Endothelial cell of umbilical vein (primary cell): ENCODE data around the gene HOXC11. TPM values are rescaled to one million over a fixed set of nuclear protein-coding genes. Genes with fewer than 3 reads are reported as not detected.

ENCODE experiments used
- BruUV-seq: library from RNA; stranded (reverse); fragments of 400-500 nt; replicated peaks from 2 replicates; lab custom pipeline; 2021; lab: Mats Ljungman, UMichigan
- CTCF ChIA-PET: fragments of 300-600, 350-600 bp; sonication (Branson Sonifier 250); formaldehyde crosslinking; loops from one replicate; lab custom pipeline; 2021; ENCODE audit warnings: antibody characterized with exemption, inconsistent platforms; lab: Charles Lee
- POLR2A ChIA-PET: fragments of 300-600, 350-600 bp; sonication (Branson Sonifier 250); formaldehyde crosslinking; loops from one replicate; lab custom pipeline; 2021; ENCODE audit warnings: antibody characterized with exemption, inconsistent platforms; lab: Charles Lee
- DNase-seq: peaks from one replicate; pipeline ENCODE4 v3.0.0-alpha.2; 2011; ENCODE audit warnings: low read depth, low spot score
- FAIRE-seq: peaks from 2 replicates; lab custom pipeline; 2011; peaks lifted over from hg19 to GRCh38; lab: Jason Lieb, UNC
- H2AFZ ChIP-seq: 2 replicates; pipeline ENCODE4 v1.6.0; 2012; ENCODE audit warnings: low read depth, low read length, control low read depth, inconsistent platforms
- H3K27ac ChIP-seq: 2 replicates; pipeline ENCODE4 v1.5.1; 2011; ENCODE audit warnings: low read depth, mild to moderate bottlenecking, control low read depth, low read length, moderate library complexity; ENCODE audit not compliant: insufficient read depth
- H3K27me3 ChIP-seq, 2 experiments: 2 replicates each; pipeline versions ENCODE4 v1.6.0 to v1.6.1; 2011; ENCODE audit warnings: low read length in 2 of 2, mixed read lengths in 1 of 2; ENCODE audit not compliant: control insufficient read depth in 2 of 2, insufficient read depth in 2 of 2
- H3K36me3 ChIP-seq, 2 experiments: 2 replicates in 1 of 2; 3 replicates in 1 of 2; pipeline ENCODE4 v1.5.1; 2011; ENCODE audit warnings: low read length in 2 of 2, mild to moderate bottlenecking in 1 of 2, moderate library complexity in 1 of 2; ENCODE audit not compliant: control insufficient read depth in 2 of 2, insufficient read depth in 2 of 2; ENCODE audit errors: extremely low read depth in 1 of 2
- H3K4me1 ChIP-seq: 3 replicates; pipeline ENCODE4 v1.5.1; 2011; ENCODE audit warnings: mild to moderate bottlenecking, low read length; ENCODE audit not compliant: control insufficient read depth, insufficient read depth; ENCODE audit errors: extremely low read depth
- H3K4me2 ChIP-seq: 2 replicates; pipeline ENCODE4 v1.6.1; 2011; ENCODE audit warnings: low read length, control low read depth, mixed read lengths; ENCODE audit not compliant: insufficient read depth
- H3K4me3 ChIP-seq, 3 experiments: fragments of 200-600 bp in 1 of 3; sonication (generic), shearing (Covaris generic) in 1 of 3; replicated peaks in 1 of 3; 2 replicates each; pipeline ENCODE4 v1.5.1; 2011 to 2016; ENCODE audit warnings: control low read depth in 3 of 3, low read length in 3 of 3, mild to moderate bottlenecking in 2 of 3, inconsistent platforms in 1 of 3, low read depth in 1 of 3, moderate library complexity in 1 of 3; ENCODE audit not compliant: insufficient read depth in 1 of 3
- H3K79me2 ChIP-seq: 2 replicates; pipeline ENCODE4 v1.6.0; 2012; ENCODE audit warnings: low read length, inconsistent platforms; ENCODE audit not compliant: control insufficient read depth, insufficient read depth
- H3K9ac ChIP-seq: replicated peaks from 2 replicates; pipeline ENCODE3; 2011; ENCODE audit warnings: low read length, control low read depth; ENCODE audit not compliant: insufficient read depth; ENCODE audit errors: extremely low read depth
- H3K9me1 ChIP-seq: replicated peaks from 3 replicates; pipeline ENCODE4 v1.6.0; 2011; ENCODE audit warnings: mild to moderate bottlenecking, low read length; ENCODE audit not compliant: control insufficient read depth, insufficient read depth; ENCODE audit errors: extremely low read depth
- H3K9me3 ChIP-seq: replicated peaks from 2 replicates; pipeline ENCODE4 v1.5.1; 2012; ENCODE audit warnings: low read length, inconsistent platforms; ENCODE audit not compliant: control insufficient read depth, insufficient read depth
- H4K20me1 ChIP-seq: replicated peaks from 2 replicates; pipeline ENCODE3; 2011; ENCODE audit warnings: mild to moderate bottlenecking, low read length; ENCODE audit not compliant: control insufficient read depth, insufficient read depth; ENCODE audit errors: extremely low read depth
- EZH2 ChIP-seq: IDR thresholded peaks from 2 replicates; pipeline ENCODE4 v1.6.1; 2012; ENCODE audit warnings: borderline replicate concordance, low read depth, mild to moderate bottlenecking, moderate library complexity, low read length, inconsistent platforms; ENCODE audit not compliant: severe bottlenecking
- FOS ChIP-seq: IDR thresholded peaks from 2 replicates; pipeline ENCODE4 v1.6.1; 2011; ENCODE audit warnings: mild to moderate bottlenecking, low read length, moderate library complexity, borderline replicate concordance; ENCODE audit not compliant: insufficient read depth
- GATA2 ChIP-seq: IDR thresholded peaks from 2 replicates; pipeline ENCODE4 v1.7.0; 2011; ENCODE audit warnings: low read depth, mild to moderate bottlenecking, moderate library complexity, mixed read lengths, low read length; ENCODE audit not compliant: insufficient read length, insufficient read depth
- JUN ChIP-seq: IDR thresholded peaks from 2 replicates; pipeline ENCODE4 v1.6.1; 2011; ENCODE audit warnings: borderline replicate concordance, low read depth; ENCODE audit not compliant: insufficient read length, insufficient read depth
- MYC ChIP-seq: IDR thresholded peaks from one replicate; pipeline ENCODE4 v1.6.1; 2011; ENCODE audit warnings: mild to moderate bottlenecking, low read depth, low read length
- POLR2A ChIP-seq: IDR thresholded peaks from 2 replicates; pipeline ENCODE4 v1.6.1; 2012; ENCODE audit warnings: low read depth, mild to moderate bottlenecking, control low read depth, low read length
- POLR2AphosphoS5 ChIP-seq: IDR thresholded peaks from 2 replicates; pipeline ENCODE4 v1.6.1; 2012; ENCODE audit warnings: low read depth, mild to moderate bottlenecking, control low read depth, low read length, moderate library complexity; ENCODE audit not compliant: insufficient read depth
- dilution Hi-C: fragments of 300-500 bp; cut with MboI; formaldehyde crosslinking; loops from one replicate; pipeline ENCODE4 v1.15.0; 2019; ENCODE audit warnings: low sequenced_read_pairs; ENCODE audit not compliant: extremely low pct_ligation_motif_present
- intact Hi-C: fragments of 100-400 bp; cut with micrococcal nuclease; formaldehyde crosslinking; loops from one replicate; pipeline ENCODE4 v1.10.0; 2022
- polyA plus RNA-seq, 4 experiments: library from polyadenylated mRNA; depleted of rRNA in 3 of 4; stranded (reverse) in 3 of 4; unstranded in 1 of 4; fragments of >200 nt; gene quantifications; 2 replicates each; pipeline versions ENCODE4 v1.2.1 to v1.2.3, GENCODE V29; 2011 to 2012; ENCODE audit warnings: missing spikeins in 1 of 4
- total RNA-seq: library from RNA; stranded (reverse); gene quantifications from 2 replicates; pipeline ENCODE4 v1.2.3, GENCODE V29; 2021
- TF ChIP-seq, protein P1 (sequence below): IDR thresholded peaks from 2 replicates; pipeline ENCODE4 v1.6.1; 2011; ENCODE audit not compliant: insufficient read depth, insufficient read length
- TF ChIP-seq, protein P2 (sequence below), 2 donors: IDR thresholded peaks; 1 replicate in 1 of 2; 2 replicates in 1 of 2; pipeline ENCODE4 v1.5.1; 2011; ENCODE audit warnings: low read length in 2 of 2, mild to moderate bottlenecking in 2 of 2, moderate library complexity in 2 of 2, control low read depth in 1 of 2, inconsistent platforms in 1 of 2, low read depth in 1 of 2; ENCODE audit not compliant: insufficient read depth in 1 of 2; ENCODE audit errors: extremely low read depth in 1 of 2

Gene HOXC11
- total and polyA plus RNA-seq, 2 donors (not counting 3 experiments of a cell fraction or from before 2014, with no cell fraction given): not detected

DNA sequence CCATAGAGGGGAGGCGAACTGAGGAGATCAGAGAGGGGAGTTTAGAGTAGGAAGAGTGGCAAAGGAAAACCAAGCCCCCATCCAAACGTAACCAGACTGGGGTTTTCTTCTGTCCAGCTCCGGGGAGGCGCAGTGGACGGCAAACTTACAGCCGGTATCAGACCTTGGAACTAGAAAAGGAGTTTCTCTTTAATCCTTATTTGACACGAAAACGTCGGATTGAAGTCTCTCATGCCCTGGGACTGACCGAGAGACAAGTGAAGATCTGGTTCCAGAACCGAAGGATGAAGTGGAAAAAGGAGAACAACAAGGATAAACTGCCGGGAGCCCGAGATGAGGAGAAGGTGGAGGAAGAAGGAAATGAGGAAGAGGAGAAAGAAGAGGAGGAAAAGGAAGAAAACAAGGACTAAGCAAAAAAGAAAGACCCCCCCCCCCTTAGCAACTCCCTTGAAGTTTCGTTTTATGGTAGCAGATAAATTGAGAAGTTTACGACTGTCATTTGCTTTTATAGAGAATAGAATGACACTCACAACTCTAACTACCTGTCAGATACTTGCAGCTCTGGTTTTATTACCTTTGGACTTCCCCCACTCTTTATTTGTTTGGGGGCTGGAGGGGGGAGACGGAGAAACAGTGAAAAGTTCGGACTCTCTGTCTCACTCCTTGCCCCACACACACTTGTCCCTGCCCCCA lies 38.2 kb downstream of the HOXC11 start:
- Histone ChIP-seq H3K4me3 (no peak overlapping the region), H3K4me2 (no peak overlapping the region), H3K27ac (no peak overlapping the region), H3K9me1 (no peaks in the 10 kb centered on the region), H3K36me3 (no peaks in the 10 kb centered on the region), H2AFZ (no peak overlapping the region), H3K27me3 (peaks cover 84 to 91% of the 10 kb centered on the region in 2 experiments), H3K79me2 (no peaks in the 10 kb centered on the region), H3K9ac (no peak overlapping the region), H3K4me1 (no peaks in the 10 kb centered on the region), H3K9me3 (no peaks in the 10 kb centered on the region), H4K20me1 (no peaks in the 10 kb centered on the region)
- ChIA-PET CTCF (interaction anchor here (17.0 kb wide), 1 partner anchor 185 kb away, joined by 616 read pairs; the partner anchor contains the start of gene SMUG1), POLR2A (no interaction called here)
- TF ChIP-seq, protein P1, sequence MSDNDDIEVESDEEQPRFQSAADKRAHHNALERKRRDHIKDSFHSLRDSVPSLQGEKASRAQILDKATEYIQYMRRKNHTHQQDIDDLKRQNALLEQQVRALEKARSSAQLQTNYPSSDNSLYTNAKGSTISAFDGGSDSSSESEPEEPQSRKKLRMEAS: no peak
- TF ChIP-seq MYC (no peak), EZH2 (no peak), FOS (no peak), POLR2AphosphoS5 (no peak), JUN (no peak), POLR2A (no peak), GATA2 (no peak)
- TF ChIP-seq, protein P2, sequence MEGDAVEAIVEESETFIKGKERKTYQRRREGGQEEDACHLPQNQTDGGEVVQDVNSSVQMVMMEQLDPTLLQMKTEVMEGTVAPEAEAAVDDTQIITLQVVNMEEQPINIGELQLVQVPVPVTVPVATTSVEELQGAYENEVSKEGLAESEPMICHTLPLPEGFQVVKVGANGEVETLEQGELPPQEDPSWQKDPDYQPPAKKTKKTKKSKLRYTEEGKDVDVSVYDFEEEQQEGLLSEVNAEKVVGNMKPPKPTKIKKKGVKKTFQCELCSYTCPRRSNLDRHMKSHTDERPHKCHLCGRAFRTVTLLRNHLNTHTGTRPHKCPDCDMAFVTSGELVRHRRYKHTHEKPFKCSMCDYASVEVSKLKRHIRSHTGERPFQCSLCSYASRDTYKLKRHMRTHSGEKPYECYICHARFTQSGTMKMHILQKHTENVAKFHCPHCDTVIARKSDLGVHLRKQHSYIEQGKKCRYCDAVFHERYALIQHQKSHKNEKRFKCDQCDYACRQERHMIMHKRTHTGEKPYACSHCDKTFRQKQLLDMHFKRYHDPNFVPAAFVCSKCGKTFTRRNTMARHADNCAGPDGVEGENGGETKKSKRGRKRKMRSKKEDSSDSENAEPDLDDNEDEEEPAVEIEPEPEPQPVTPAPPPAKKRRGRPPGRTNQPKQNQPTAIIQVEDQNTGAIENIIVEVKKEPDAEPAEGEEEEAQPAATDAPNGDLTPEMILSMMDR (IDR thresholded peaks at IDR 0.05; ENCODE audit: extremely low read depth in 1 of 2, insufficient read depth in 1 of 2, low read depth in 1 of 2, low read length in 2 of 2): no peak
- DNase-seq (no peak), FAIRE-seq (no peak)
- dilution Hi-C loops: no loop called here
- intact Hi-C loops: no loop called here
- BruUV-seq: no TSS peak
